Neuronal stem cell (in vitro differentiated cells): ENCODE data around the gene OR51F2.
"Not testable (repeated sequence)": the region's sequence is repeated elsewhere in the genome, so short reads cannot be mapped to it uniquely, and the experiment has no call there.

Source experiments
- DNase-seq: peaks from one replicate; pipeline ENCODE4 v3.0.0-alpha.2; 2013; ENCODE audit warnings: low spot score
- H2AFZ ChIP-seq: one replicate; pipeline ENCODE4 v1.6.1; 2013; ENCODE audit warnings: mild to moderate bottlenecking, low read length, inconsistent platforms
- H2AK5ac ChIP-seq: 2 replicates; pipeline ENCODE4 v1.6.1; 2013; ENCODE audit warnings: low read depth, mild to moderate bottlenecking, inconsistent platforms, low read length, moderate library complexity, mixed read lengths
- H2BK120ac ChIP-seq: 2 replicates; pipeline ENCODE4 v1.6.1; 2013; ENCODE audit warnings: low read depth, mild to moderate bottlenecking, inconsistent platforms, low read length, moderate library complexity, mixed read lengths
- H2BK12ac ChIP-seq: one replicate; pipeline ENCODE4 v1.6.1; 2013; ENCODE audit warnings: low read length, inconsistent platforms
- H2BK15ac ChIP-seq: 2 replicates; pipeline ENCODE4 v1.6.1; 2013; ENCODE audit warnings: mild to moderate bottlenecking, low read length, inconsistent platforms, mixed read lengths
- H2BK5ac ChIP-seq: one replicate; pipeline ENCODE4 v1.6.1; 2013; ENCODE audit warnings: inconsistent platforms, mild to moderate bottlenecking, low read length, moderate library complexity
- H3K14ac ChIP-seq: one replicate; pipeline ENCODE4 v1.6.1; 2013; ENCODE audit warnings: low read length, inconsistent platforms
- H3K18ac ChIP-seq: 2 replicates; pipeline ENCODE4 v1.6.1; 2013; ENCODE audit warnings: low read length, inconsistent platforms
- H3K23ac ChIP-seq: 2 replicates; pipeline ENCODE4 v1.6.1; 2013; ENCODE audit warnings: low read depth, mild to moderate bottlenecking, mixed read lengths, low read length, inconsistent platforms; ENCODE audit not compliant: poor library complexity
- H3K27ac ChIP-seq: replicated peaks from 3 replicates; pipeline ENCODE4 v1.5.1; 2013; ENCODE audit warnings: low read length, inconsistent platforms
- H3K27me3 ChIP-seq, 3 experiments: 2 replicates each; pipeline ENCODE4 v1.6.1; 2013; ENCODE audit warnings: low read length in 3 of 3, mild to moderate bottlenecking in 2 of 3, inconsistent platforms in 1 of 3, low read depth in 1 of 3, mixed read lengths in 1 of 3, moderate library complexity in 1 of 3; ENCODE audit not compliant: control insufficient read depth in 3 of 3, insufficient read depth in 3 of 3
- H3K36me3 ChIP-seq, 2 donors: replicated peaks in 1 of 2; 2 replicates each; pipeline ENCODE4 v1.6.1; 2013; ENCODE audit warnings: low read length in 2 of 2; ENCODE audit not compliant: control insufficient read depth in 2 of 2, insufficient read depth in 2 of 2
- H3K4ac ChIP-seq: 2 replicates; pipeline ENCODE4 v1.6.1; 2013; ENCODE audit warnings: inconsistent platforms, mild to moderate bottlenecking, low read length, moderate library complexity
- H3K4me1 ChIP-seq, 2 donors: 1 replicate in 1 of 2; 2 replicates in 1 of 2; pipeline ENCODE4 v1.6.1; 2013; ENCODE audit warnings: low read length in 2 of 2, low read depth in 1 of 2; ENCODE audit not compliant: control insufficient read depth in 2 of 2, insufficient read depth in 1 of 2
- H3K4me2 ChIP-seq: one replicate; pipeline ENCODE4 v1.6.1; 2013; ENCODE audit warnings: mild to moderate bottlenecking, low read length, inconsistent platforms; ENCODE audit not compliant: insufficient read depth, poor library complexity, severe bottlenecking
- H3K4me3 ChIP-seq, 2 donors: 2 replicates each; pipeline ENCODE4 v1.5.1; 2013; ENCODE audit warnings: low read length in 2 of 2, mild to moderate bottlenecking in 2 of 2, inconsistent platforms in 1 of 2, moderate library complexity in 1 of 2
- H3K79me1 ChIP-seq: one replicate; pipeline ENCODE4 v1.6.1; 2013; ENCODE audit warnings: low read depth, mild to moderate bottlenecking, inconsistent platforms, low read length, moderate library complexity
- H3K9ac ChIP-seq: one replicate; pipeline ENCODE4 v1.6.1; 2013; ENCODE audit warnings: mild to moderate bottlenecking, low read depth, low read length, inconsistent platforms; ENCODE audit not compliant: poor library complexity
- H3K9me3 ChIP-seq, 2 donors: replicated peaks in 1 of 2; 2 replicates each; pipeline versions ENCODE3 to v1.6.1; 2013; ENCODE audit warnings: low read length in 2 of 2, mild to moderate bottlenecking in 2 of 2, inconsistent platforms in 1 of 2, low read depth in 1 of 2, mixed read lengths in 1 of 2, moderate library complexity in 1 of 2; ENCODE audit not compliant: control insufficient read depth in 2 of 2, insufficient read depth in 1 of 2
- H4K8ac ChIP-seq: one replicate; pipeline ENCODE4 v1.6.1; 2013; ENCODE audit warnings: low read depth, mild to moderate bottlenecking, inconsistent platforms, low read length, moderate library complexity
- H4K91ac ChIP-seq: one replicate; pipeline ENCODE4 v1.6.1; 2013; ENCODE audit warnings: low read length, low read depth, mild to moderate bottlenecking, inconsistent platforms; ENCODE audit not compliant: poor library complexity
- WGBS, 2 donors: extraction: QIAGEN DNeasy Blood & Tissue Kit; methylation state at CpG; one replicate each; pipeline ENCODE4 v1.1.7; 2013; ENCODE audit warnings: missing lambda C conversion rate in 2 of 2, mixed read lengths in 1 of 2; ENCODE audit not compliant: insufficient read length in 2 of 2, insufficient replicate concordance in 1 of 2; ENCODE audit errors: extremely low coverage in 2 of 2; 5-methylcytosine and 5-hydroxymethylcytosine counted together

The OR51F2 gene

DNA sequence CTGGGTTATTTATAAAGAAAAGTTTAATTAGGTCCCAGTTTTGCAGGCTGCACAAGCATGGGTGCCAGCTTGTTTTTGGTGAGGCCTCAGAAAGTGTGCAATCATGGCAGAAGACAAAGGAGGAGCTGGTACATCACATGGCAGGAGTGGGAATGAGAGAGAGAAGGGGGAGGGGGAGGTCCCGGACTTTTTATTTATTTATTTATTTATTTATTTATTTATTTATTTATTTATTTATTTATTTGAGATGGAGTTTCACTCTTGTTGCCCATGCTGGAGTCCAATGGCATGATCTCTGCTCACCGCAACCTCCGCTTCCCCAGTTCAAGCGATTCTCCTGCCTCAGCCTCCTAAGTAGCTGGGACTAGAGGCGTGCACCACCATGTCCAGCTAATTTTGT, 19.8 kb upstream of the OR51F2 start:
- not testable (repeated sequence) for H3K4me2 ChIP-seq, H4K8ac ChIP-seq, H3K4me1 ChIP-seq, H2AK5ac ChIP-seq, H3K79me1 ChIP-seq, H2BK120ac ChIP-seq, H3K27me3 ChIP-seq, H3K14ac ChIP-seq, H2AFZ ChIP-seq, H2BK5ac ChIP-seq, H3K27ac ChIP-seq, H2BK15ac ChIP-seq, H4K91ac ChIP-seq, H3K9me3 ChIP-seq, H3K9ac ChIP-seq, H3K23ac ChIP-seq, H3K18ac ChIP-seq, DNase-seq, H3K4ac ChIP-seq, H3K4me3 ChIP-seq, H2BK12ac ChIP-seq, H3K36me3 ChIP-seq
- no CpG with 5 or more reads among the region's 5 CpGs for WGBS, 2 donors

- Histone ChIP-seq H4K8ac (no peak within 1 kb of the TSS), H3K9me3 (no peaks in the 10 kb centered on the region), H3K23ac (no peak within 1 kb of the TSS), H2BK5ac (no peak within 1 kb of the TSS), H3K18ac (no peak within 1 kb of the TSS), H3K4me1 (no peaks in the 10 kb centered on the region), H3K4me2 (no peak within 1 kb of the TSS), H2BK12ac (no peak within 1 kb of the TSS), H3K4me3 (no peak within 1 kb of the TSS), H2BK120ac (no peak within 1 kb of the TSS), H3K36me3 (no peaks in the 10 kb centered on the region), H4K91ac (no peak within 1 kb of the TSS), H2BK15ac (no peak within 1 kb of the TSS), H3K27me3 (no peaks in the 10 kb centered on the region), H3K14ac (no peak within 1 kb of the TSS), H2AK5ac (no peak within 1 kb of the TSS), H3K9ac (no peak within 1 kb of the TSS), H3K79me1 (no peaks in the 10 kb centered on the region), H3K4ac (no peak within 1 kb of the TSS), H3K27ac (no peak within 1 kb of the TSS), H2AFZ (no peak within 1 kb of the TSS)
- no CpG with 5 or more reads among the region's 3 CpGs for WGBS, 2 donors
- no peak for DNase-seq
These were observed 16.8 kb upstream of the OR51F2 start, which contains the start of gene OR52R1 for GRCh38 chr11:4804280-4804679. OR52R1 (minus strand) TSS chr11:4804380; CDS start chr11:4804380, 0 bp downstream.

DNA sequence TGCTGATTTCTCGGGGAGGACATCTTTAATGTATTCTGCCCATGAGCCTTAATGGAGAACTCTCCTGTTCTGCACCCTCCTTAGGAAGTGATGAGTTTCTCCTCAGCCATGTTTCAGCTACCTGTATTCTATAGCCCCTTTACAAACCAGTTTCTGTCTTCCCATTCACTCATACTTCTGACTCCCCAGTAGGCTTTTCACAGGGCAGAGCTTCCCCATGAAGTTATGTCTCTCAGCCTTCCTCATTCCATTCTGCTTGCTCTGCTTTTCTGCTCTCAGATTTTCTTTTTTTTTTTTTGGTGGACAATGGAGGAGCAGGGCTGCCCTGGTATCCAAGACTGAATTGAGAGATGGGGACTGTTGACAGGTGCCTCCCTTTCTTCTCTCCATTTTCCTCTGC, 12.6 kb upstream of the OR51F2 start:
- Histone ChIP-seq H3K36me3 (no peaks in the 10 kb centered on the region), H2BK120ac (no peak overlapping the region), H3K27ac (no peak overlapping the region), H3K4me2 (no peak overlapping the region), H2AFZ (no peak overlapping the region), H3K27me3 (no peaks in the 10 kb centered on the region), H3K14ac (no peak overlapping the region), H3K18ac (no peak overlapping the region), H3K4me1 (no peaks in the 10 kb centered on the region), H2BK15ac (no peak overlapping the region), H2BK5ac (no peak overlapping the region), H3K9me3 (no peaks in the 10 kb centered on the region), H3K9ac (no peak overlapping the region), H3K79me1 (no peaks in the 10 kb centered on the region), H4K91ac (no peak overlapping the region), H3K23ac (no peak overlapping the region), H2AK5ac (no peak overlapping the region), H4K8ac (no peak overlapping the region), H3K4ac (no peak overlapping the region), H3K4me3 (no peak overlapping the region), H2BK12ac (no peak overlapping the region)
- DNase-seq: no peak
- WGBS, 2 donors: no CpG with 5 or more reads among the region's 1 CpG

GRCh38 chr11:4809246-4809645, 11.9 kb upstream of the OR51F2 start:
- Histone ChIP-seq H3K23ac (no peak overlapping the region), H3K14ac (no peak overlapping the region), H3K27ac (no peak overlapping the region), H2BK12ac (no peak overlapping the region), H3K27me3 (no peaks in the 10 kb centered on the region), H3K4me1 (no peaks in the 10 kb centered on the region), H2AK5ac (no peak overlapping the region), H3K4me2 (no peak overlapping the region), H4K8ac (no peak overlapping the region), H2AFZ (no peak overlapping the region), H2BK5ac (no peak overlapping the region), H3K36me3 (no peaks in the 10 kb centered on the region), H3K4ac (no peak overlapping the region), H3K9me3 (no peaks in the 10 kb centered on the region), H3K9ac (no peak overlapping the region), H3K4me3 (no peak overlapping the region), H2BK120ac (no peak overlapping the region), H3K18ac (no peak overlapping the region), H3K79me1 (no peaks in the 10 kb centered on the region), H4K91ac (no peak overlapping the region), H2BK15ac (no peak overlapping the region)
- WGBS, 2 donors: no CpG with 5 or more reads among the region's 2 CpGs
- no peak for DNase-seq
